GM23248 (cell line): ENCODE results near the gene ABHD16A.

ENCODE experiments used
- EZH2 ChIP-seq: fragments of 200-600 bp; sonication (generic); IDR thresholded peaks from 2 replicates; pipeline ENCODE4 v1.6.1; 2018; ENCODE audit warnings: antibody characterized with exemption, mild to moderate bottlenecking; ENCODE audit not compliant: insufficient read depth, poor library complexity, severe bottlenecking
- EZH2phosphoT487 ChIP-seq: fragments of 200-600 bp; sonication (generic); IDR thresholded peaks from 2 replicates; pipeline ENCODE4 v1.6.1; 2018; ENCODE audit warnings: antibody characterized with exemption, moderate library complexity, mild to moderate bottlenecking, low read depth; ENCODE audit not compliant: insufficient read depth

DNA sequence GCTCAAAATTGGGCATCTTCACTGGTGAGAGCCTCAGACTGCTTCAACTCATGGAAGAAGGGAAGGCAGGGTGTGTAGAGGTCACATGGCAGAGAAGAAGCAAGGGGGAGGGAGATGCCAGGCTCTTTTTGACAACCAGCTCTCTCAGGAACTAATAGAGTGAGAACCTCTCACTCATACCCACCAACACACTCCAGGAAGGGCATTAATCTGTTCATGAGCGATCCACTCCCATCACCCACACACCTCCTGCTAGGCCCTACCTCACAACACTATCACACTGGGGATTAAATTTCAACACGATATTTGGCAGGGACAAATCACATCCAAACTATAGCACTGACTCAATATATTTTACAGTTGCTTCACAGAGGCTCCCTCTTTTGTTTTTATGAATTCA is 38.7 kb upstream of the ABHD16A start:
- TF ChIP-seq EZH2phosphoT487 (no peak), EZH2 (no peak)
